ENCODE data around the gene GALNT16. TPM values are rescaled to one million over a fixed set of nuclear protein-coding genes. Genes with fewer than 3 reads are reported as not detected.

The GALNT16 gene
- polyA plus RNA-seq, 3 donors: 0.01 TPM; not detected in 2

DNA sequence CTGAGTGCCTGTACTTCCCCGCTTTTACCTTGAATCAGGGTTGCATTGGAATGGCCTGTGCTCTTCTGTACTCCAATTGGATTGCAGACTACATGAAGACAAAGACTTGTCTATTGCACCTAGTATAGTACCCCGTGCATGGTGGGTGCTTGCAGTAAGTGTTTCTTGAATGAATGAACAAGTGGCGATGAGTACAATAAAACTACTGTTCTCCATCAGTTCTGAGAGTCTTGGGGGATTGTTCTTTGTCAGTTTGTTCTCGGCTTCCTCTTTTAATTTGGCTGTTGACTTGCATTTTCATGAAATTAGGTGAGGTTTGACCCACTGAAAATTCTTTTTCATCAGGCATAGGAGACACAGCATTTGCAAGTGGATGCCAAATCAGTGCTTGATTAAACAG, 104.0 kb downstream of the GALNT16 start:
- no peak for DNase-seq
- Histone ChIP-seq H2AFZ (ENCODE audit: insufficient read depth, low read depth, low read length, poor library complexity, severe bottlenecking) (no peak overlapping the region), H3K79me2 (ENCODE audit: insufficient read depth, low read length) (no peaks in the 10 kb centered on the region), H3K27me3 (ENCODE audit: control insufficient read depth in 2 of 2, insufficient read depth in 2 of 2, low read length in 2 of 2) (no peaks in the 10 kb centered on the region), H3K4me1 (ENCODE audit: control insufficient read depth in 1 of 2, insufficient read depth in 2 of 2, low read length in 2 of 2) (no peaks in the 10 kb centered on the region), H3K27ac (ENCODE audit: low read depth in 1 of 2, low read length in 2 of 2) (no peak overlapping the region), H3K36me3 (replicated peaks in 1 of 2; ENCODE audit: control insufficient read depth in 1 of 2, insufficient read depth in 2 of 2, low read length in 2 of 2) (no peaks in the 10 kb centered on the region), H3K4me3 (replicated peaks in 1 of 3; ENCODE audit: low read depth in 2 of 3, low read length in 3 of 3) (no peak overlapping the region), H3K9ac (ENCODE audit: insufficient read depth, low read length, poor library complexity, severe bottlenecking) (no peak overlapping the region), H3K9me3 (replicated peaks in 1 of 2; ENCODE audit: control insufficient read depth in 1 of 2, insufficient read depth in 1 of 2, low read length in 2 of 2) (no peaks in the 10 kb centered on the region), H3K4me2 (replicated peaks; ENCODE audit: extremely low read depth, low read length, poor library complexity, severe bottlenecking) (no peak overlapping the region), H4K20me1 (ENCODE audit: insufficient read depth, low read length) (no peaks in the 10 kb centered on the region)
- TF ChIP-seq, protein P1, sequence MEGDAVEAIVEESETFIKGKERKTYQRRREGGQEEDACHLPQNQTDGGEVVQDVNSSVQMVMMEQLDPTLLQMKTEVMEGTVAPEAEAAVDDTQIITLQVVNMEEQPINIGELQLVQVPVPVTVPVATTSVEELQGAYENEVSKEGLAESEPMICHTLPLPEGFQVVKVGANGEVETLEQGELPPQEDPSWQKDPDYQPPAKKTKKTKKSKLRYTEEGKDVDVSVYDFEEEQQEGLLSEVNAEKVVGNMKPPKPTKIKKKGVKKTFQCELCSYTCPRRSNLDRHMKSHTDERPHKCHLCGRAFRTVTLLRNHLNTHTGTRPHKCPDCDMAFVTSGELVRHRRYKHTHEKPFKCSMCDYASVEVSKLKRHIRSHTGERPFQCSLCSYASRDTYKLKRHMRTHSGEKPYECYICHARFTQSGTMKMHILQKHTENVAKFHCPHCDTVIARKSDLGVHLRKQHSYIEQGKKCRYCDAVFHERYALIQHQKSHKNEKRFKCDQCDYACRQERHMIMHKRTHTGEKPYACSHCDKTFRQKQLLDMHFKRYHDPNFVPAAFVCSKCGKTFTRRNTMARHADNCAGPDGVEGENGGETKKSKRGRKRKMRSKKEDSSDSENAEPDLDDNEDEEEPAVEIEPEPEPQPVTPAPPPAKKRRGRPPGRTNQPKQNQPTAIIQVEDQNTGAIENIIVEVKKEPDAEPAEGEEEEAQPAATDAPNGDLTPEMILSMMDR (IDR thresholded peaks at IDR 0.05): no peak
- H3K36me3 Mint-ChIP-seq: no peaks in the 10 kb centered on the region
- H3K9me3 Mint-ChIP-seq: no peaks in the 10 kb centered on the region
- no peak overlapping the region for H3K27ac Mint-ChIP-seq
- no peaks in the 10 kb centered on the region for H3K4me1 Mint-ChIP-seq
- WGBS (ENCODE audit: insufficient coverage): 100% methylated on average over 1 of the region's 4 CpGs
- no peak overlapping the region for H3K4me3 Mint-ChIP-seq
- H3K27me3 Mint-ChIP-seq (ENCODE audit: low read depth in 3 of 3): peaks cover 2 to 5% (median 5%) of the 10 kb centered on the region in 3 donors
- intact Hi-C loops (cut with micrococcal nuclease): no loop called here

DNA sequence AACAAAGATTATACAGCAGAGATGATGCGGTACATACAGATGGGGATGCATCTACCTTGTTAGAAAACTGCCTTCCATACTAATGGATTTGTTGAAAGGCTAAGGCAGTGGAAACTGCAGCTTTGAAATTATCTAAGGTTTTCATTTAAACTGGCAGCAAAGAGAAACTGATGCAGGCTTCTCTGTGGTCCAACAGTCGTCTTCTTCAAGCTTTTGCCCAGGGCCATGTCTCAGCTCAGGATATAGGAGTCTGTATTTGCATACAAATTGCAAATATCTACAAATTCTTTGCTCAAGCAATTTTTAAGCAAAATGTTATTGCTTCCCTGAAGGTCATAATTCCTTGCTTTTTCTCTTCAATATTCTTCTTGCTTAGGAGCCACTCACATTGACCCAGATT, 104.4 kb downstream of the GALNT16 start:
- Histone ChIP-seq H3K27me3 (ENCODE audit: control insufficient read depth in 2 of 2, insufficient read depth in 2 of 2, low read length in 2 of 2) (no peaks in the 10 kb centered on the region), H3K4me2 (replicated peaks; ENCODE audit: extremely low read depth, low read length, poor library complexity, severe bottlenecking) (no peak overlapping the region), H3K4me3 (replicated peaks in 1 of 3; ENCODE audit: low read depth in 2 of 3, low read length in 3 of 3) (no peak overlapping the region), H2AFZ (ENCODE audit: insufficient read depth, low read depth, low read length, poor library complexity, severe bottlenecking) (no peak overlapping the region), H3K36me3 (replicated peaks in 1 of 2; ENCODE audit: control insufficient read depth in 1 of 2, insufficient read depth in 2 of 2, low read length in 2 of 2) (no peaks in the 10 kb centered on the region), H3K79me2 (ENCODE audit: insufficient read depth, low read length) (no peaks in the 10 kb centered on the region), H3K27ac (ENCODE audit: low read depth in 1 of 2, low read length in 2 of 2) (no peak overlapping the region), H4K20me1 (ENCODE audit: insufficient read depth, low read length) (no peaks in the 10 kb centered on the region), H3K9ac (ENCODE audit: insufficient read depth, low read length, poor library complexity, severe bottlenecking) (no peak overlapping the region), H3K4me1 (ENCODE audit: control insufficient read depth in 1 of 2, insufficient read depth in 2 of 2, low read length in 2 of 2) (no peaks in the 10 kb centered on the region), H3K9me3 (replicated peaks in 1 of 2; ENCODE audit: control insufficient read depth in 1 of 2, insufficient read depth in 1 of 2, low read length in 2 of 2) (no peaks in the 10 kb centered on the region)
- Mint-ChIP-seq H3K4me1 (no peaks in the 10 kb centered on the region), H3K27ac (no peak overlapping the region), H3K36me3 (no peaks in the 10 kb centered on the region), H3K4me3 (no peak overlapping the region), H3K27me3 (ENCODE audit: low read depth in 3 of 3) (peaks cover 2 to 5% (median 5%) of the 10 kb centered on the region in 3 donors), H3K9me3 (no peaks in the 10 kb centered on the region)
- intact Hi-C loops (cut with micrococcal nuclease): no loop called here
- no peak for DNase-seq
- WGBS (ENCODE audit: insufficient coverage): no CpG with 5 or more reads among the region's 2 CpGs
- TF ChIP-seq, protein P1 (IDR thresholded peaks at IDR 0.05): no peak
